ENCODE results near the gene SH3PXD2B.

Gene SH3PXD2B

GRCh38 chr5:172447646-172448365 is 6.5 kb downstream of the SH3PXD2B start:
- DNase-seq (ENCODE audit: insufficient read length, low spot score) (no peak), FAIRE-seq (no peak)
- TF ChIP-seq TAF1 (IDR thresholded peaks at IDR 0.05; ENCODE audit: low read depth, low read length), result no peak

- no peak for FAIRE-seq
- no peak for DNase-seq (ENCODE audit: insufficient read length, low spot score)
- TF ChIP-seq POLR2AphosphoS5 (IDR thresholded peaks at IDR 0.05; ENCODE audit: low read depth, low read length) (no peak), TAF1 (IDR thresholded peaks at IDR 0.05; ENCODE audit: low read depth, low read length) (no peak), SPI1 (IDR thresholded peaks at IDR 0.05; ENCODE audit: low read depth, low read length) (no peak)
These were observed 7.8 kb downstream of the SH3PXD2B start for GRCh38 chr5:172446336-172447051.

GRCh38 chr5:172445866-172446265 is 8.5 kb downstream of the SH3PXD2B start:
- no peak for FAIRE-seq
- TF ChIP-seq SPI1 (IDR thresholded peaks at IDR 0.05; ENCODE audit: low read depth, low read length) (no peak), POLR2AphosphoS5 (IDR thresholded peaks at IDR 0.05; ENCODE audit: low read depth, low read length) (no peak), POU2F2 (IDR thresholded peaks at IDR 0.05; ENCODE audit: low read depth, low read length) (no peak), TAF1 (IDR thresholded peaks at IDR 0.05; ENCODE audit: low read depth, low read length) (no peak), PAX5 (IDR thresholded peaks at IDR 0.05; ENCODE audit: insufficient read depth, low read length, severe bottlenecking) (no peak), POLR2A (IDR thresholded peaks at IDR 0.05; ENCODE audit: low read depth, low read length) (no peak)
- DNase-seq (ENCODE audit: insufficient read length, low spot score), result no peak

- no peak for DNase-seq (ENCODE audit: insufficient read length, low spot score)
- FAIRE-seq, result no peak
- TF ChIP-seq POLR2AphosphoS5 (IDR thresholded peaks at IDR 0.05; ENCODE audit: low read depth, low read length) (no peak), POU2F2 (IDR thresholded peaks at IDR 0.05; ENCODE audit: low read depth, low read length) (no peak), SPI1 (IDR thresholded peaks at IDR 0.05; ENCODE audit: low read depth, low read length) (no peak), PAX5 (IDR thresholded peaks at IDR 0.05; ENCODE audit: insufficient read depth, low read length, severe bottlenecking) (no peak), POLR2A (IDR thresholded peaks at IDR 0.05; ENCODE audit: low read depth, low read length) (no peak), TAF1 (IDR thresholded peaks at IDR 0.05; ENCODE audit: low read depth, low read length) (no peak)
These were observed 9.5 kb downstream of the SH3PXD2B start for GRCh38 chr5:172444626-172445365.

- no peak for TF ChIP-seq TAF1 (IDR thresholded peaks at IDR 0.05; ENCODE audit: low read depth, low read length)
- no peak for TF ChIP-seq SPI1 (IDR thresholded peaks at IDR 0.05; ENCODE audit: low read depth, low read length)
- TF ChIP-seq POLR2AphosphoS5 (IDR thresholded peaks at IDR 0.05; ENCODE audit: low read depth, low read length), result no peak
- TF ChIP-seq POU2F2 (IDR thresholded peaks at IDR 0.05; ENCODE audit: low read depth, low read length), result no peak
- TF ChIP-seq PAX5 (IDR thresholded peaks at IDR 0.05; ENCODE audit: insufficient read depth, low read length, severe bottlenecking), result no peak
- no peak for TF ChIP-seq POLR2A (IDR thresholded peaks at IDR 0.05; ENCODE audit: low read depth, low read length)
- DNase-seq (ENCODE audit: insufficient read length, low spot score) (no peak), FAIRE-seq (no peak)
These were observed 10.2 kb downstream of the SH3PXD2B start for GRCh38 chr5:172444110-172444510.

- DNase-seq (ENCODE audit: insufficient read length, low spot score) (no peak), FAIRE-seq (no peak)
- no peak for TF ChIP-seq PAX5 (IDR thresholded peaks at IDR 0.05; ENCODE audit: insufficient read depth, low read length, severe bottlenecking)
- TF ChIP-seq TAF1 (IDR thresholded peaks at IDR 0.05; ENCODE audit: low read depth, low read length), result no peak
- no peak for TF ChIP-seq POLR2A (IDR thresholded peaks at IDR 0.05; ENCODE audit: low read depth, low read length)
- no peak for TF ChIP-seq POLR2AphosphoS5 (IDR thresholded peaks at IDR 0.05; ENCODE audit: low read depth, low read length)
- no peak for TF ChIP-seq SPI1 (IDR thresholded peaks at IDR 0.05; ENCODE audit: low read depth, low read length)
- no peak for TF ChIP-seq POU2F2 (IDR thresholded peaks at IDR 0.05; ENCODE audit: low read depth, low read length)
These were observed 10.8 kb downstream of the SH3PXD2B start for GRCh38 chr5:172443441-172444109.

DNA sequence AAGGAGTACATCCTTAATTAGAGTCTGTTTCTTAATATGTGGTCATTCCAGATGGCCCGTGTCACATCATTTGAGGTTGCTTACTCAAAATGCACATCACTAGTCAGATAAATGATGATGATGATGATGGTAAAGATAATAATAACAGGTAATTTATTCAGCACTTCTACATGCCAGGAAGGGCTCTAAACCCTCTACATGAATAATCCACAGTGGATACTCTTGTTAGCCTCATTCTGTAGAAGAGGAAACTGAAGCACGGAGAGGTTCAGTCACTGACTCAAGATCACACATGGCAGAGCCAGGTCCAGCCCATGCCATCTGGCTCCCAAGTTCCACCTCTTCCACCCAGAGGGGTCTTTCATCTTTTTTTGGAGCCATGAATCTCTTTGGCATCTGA is 11.7 kb downstream of the SH3PXD2B start:
- TF ChIP-seq POLR2A (IDR thresholded peaks at IDR 0.05; ENCODE audit: low read depth, low read length), result no peak
- TF ChIP-seq SPI1 (IDR thresholded peaks at IDR 0.05; ENCODE audit: low read depth, low read length), result no peak
- TF ChIP-seq TAF1 (IDR thresholded peaks at IDR 0.05; ENCODE audit: low read depth, low read length), result no peak
- no peak for TF ChIP-seq POLR2AphosphoS5 (IDR thresholded peaks at IDR 0.05; ENCODE audit: low read depth, low read length)
- TF ChIP-seq POU2F2 (IDR thresholded peaks at IDR 0.05; ENCODE audit: low read depth, low read length), result no peak
- no peak for TF ChIP-seq PAX5 (IDR thresholded peaks at IDR 0.05; ENCODE audit: insufficient read depth, low read length, severe bottlenecking)
- no peak for DNase-seq (ENCODE audit: insufficient read length, low spot score)
- no peak for FAIRE-seq

- DNase-seq (ENCODE audit: insufficient read length, low spot score), result no peak
- TF ChIP-seq PAX5 (IDR thresholded peaks at IDR 0.05; ENCODE audit: insufficient read depth, low read length, severe bottlenecking) (no peak), POLR2AphosphoS5 (IDR thresholded peaks at IDR 0.05; ENCODE audit: low read depth, low read length) (no peak), POU2F2 (IDR thresholded peaks at IDR 0.05; ENCODE audit: low read depth, low read length) (no peak), TAF1 (IDR thresholded peaks at IDR 0.05; ENCODE audit: low read depth, low read length) (no peak), POLR2A (IDR thresholded peaks at IDR 0.05; ENCODE audit: low read depth, low read length) (no peak), SPI1 (IDR thresholded peaks at IDR 0.05; ENCODE audit: low read depth, low read length) (no peak)
- FAIRE-seq, result no peak
These were observed 13.0 kb downstream of the SH3PXD2B start for GRCh38 chr5:172441262-172441751.

GRCh38 chr5:172440486-172440885 is 13.8 kb downstream of the SH3PXD2B start:
- FAIRE-seq, result no peak

More at GRCh38 chr5:172440486-172440885, 13.8 kb downstream of the SH3PXD2B start:
- TF ChIP-seq PAX5 (IDR thresholded peaks at IDR 0.05; ENCODE audit: insufficient read depth, low read length, severe bottlenecking) (no peak), SPI1 (IDR thresholded peaks at IDR 0.05; ENCODE audit: low read depth, low read length) (no peak), POU2F2 (IDR thresholded peaks at IDR 0.05; ENCODE audit: low read depth, low read length) (no peak), POLR2A (IDR thresholded peaks at IDR 0.05; ENCODE audit: low read depth, low read length) (no peak), POLR2AphosphoS5 (IDR thresholded peaks at IDR 0.05; ENCODE audit: low read depth, low read length) (no peak), TAF1 (IDR thresholded peaks at IDR 0.05; ENCODE audit: low read depth, low read length) (no peak)
- no peak for DNase-seq (ENCODE audit: insufficient read length, low spot score)

All from GM12891 (cell line).